AML-193 (cell line): ENCODE data around the gene PRX.
"Not testable (repeated sequence)": the region's sequence is repeated elsewhere in the genome, so short reads cannot be mapped to it uniquely, and the experiment has no call there.

Source experiments
- DNase-seq, 2 experiments: peaks; one replicate each; lab custom pipeline; 2025; lab: John Stamatoyannopoulos, UW

Gene PRX

DNA sequence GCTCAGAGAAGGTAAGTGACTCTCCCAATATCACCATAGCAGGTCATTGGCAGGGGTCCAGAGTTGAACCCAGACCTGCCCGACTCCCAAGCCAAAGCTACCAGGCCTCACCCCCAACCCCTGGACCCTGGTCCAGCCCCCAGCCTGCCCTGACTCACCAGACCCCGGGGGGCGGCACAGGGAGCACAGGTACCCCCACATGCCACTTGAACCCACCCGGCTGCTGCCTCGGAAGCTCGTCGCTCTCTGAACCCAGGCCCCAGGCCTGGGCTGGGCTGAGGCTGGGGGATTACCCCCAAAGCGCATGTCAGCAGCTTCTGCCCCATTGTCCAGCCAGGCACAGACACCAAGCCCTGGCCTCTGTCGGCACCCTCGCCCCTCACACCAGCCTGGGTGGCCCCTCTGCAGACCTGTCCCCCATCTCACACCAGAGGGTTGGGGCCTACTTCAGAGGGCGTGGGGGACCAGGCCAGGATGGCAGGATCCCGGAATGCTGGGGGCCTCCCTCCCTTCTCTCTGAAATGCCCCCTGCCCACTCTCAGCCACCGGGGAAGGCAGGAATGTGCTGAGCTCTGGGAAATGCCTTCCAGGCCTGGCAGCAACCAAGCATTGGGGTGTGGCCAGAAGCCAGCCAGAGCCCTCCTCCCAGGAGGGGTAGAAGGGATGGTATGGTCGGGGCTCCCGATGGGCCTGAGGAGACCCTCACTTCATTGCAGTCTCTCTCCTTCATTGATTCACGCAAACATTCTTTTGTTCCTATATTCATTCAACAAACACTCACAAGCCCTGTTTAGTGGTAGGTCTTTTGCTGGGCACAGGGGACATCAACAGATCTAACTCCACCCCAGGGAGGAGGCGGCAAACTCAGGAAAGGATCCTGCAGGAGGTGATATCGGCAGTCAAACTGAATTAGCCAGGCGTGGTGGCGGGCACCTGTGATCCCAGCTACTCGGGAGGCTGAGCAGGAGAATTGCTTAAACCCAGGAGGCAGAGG, 1.7 kb upstream of the PRX start:
- no peak for DNase-seq

- DNase-seq: no peak
Observed at GRCh38 chr19:40412866-40413265, 312 bp downstream of the PRX start.

DNA sequence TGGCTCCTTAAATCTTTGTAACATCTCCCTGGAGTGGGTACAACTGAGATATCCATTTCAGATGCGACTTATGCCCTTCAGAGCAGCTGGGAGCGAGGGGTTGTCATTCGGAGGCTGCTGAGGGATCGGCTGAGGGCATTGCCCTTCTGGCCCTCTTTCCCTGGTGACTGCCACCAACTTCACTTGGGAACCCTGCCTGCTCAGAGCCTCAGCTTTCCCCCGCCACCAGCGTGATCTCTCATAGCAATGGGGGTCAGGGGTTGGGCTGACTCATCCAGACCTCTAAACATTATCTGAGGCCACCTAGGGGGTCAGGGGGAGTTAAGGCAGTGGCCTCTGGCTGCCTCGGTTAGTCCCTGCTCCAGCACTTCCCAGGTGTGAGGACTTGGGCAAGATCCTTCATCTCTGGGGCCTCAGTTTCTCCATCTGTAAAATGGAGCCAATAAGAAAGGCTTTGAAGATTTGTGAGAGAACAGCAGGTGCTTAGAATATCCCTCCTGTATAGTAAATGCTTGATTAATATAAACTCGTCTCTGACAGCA, 1.1 kb downstream of the PRX start:
- DNase-seq: no peak

GRCh38 chr19:40411125-40411842, 1.9 kb downstream of the PRX start:
- no peak for DNase-seq

DNA sequence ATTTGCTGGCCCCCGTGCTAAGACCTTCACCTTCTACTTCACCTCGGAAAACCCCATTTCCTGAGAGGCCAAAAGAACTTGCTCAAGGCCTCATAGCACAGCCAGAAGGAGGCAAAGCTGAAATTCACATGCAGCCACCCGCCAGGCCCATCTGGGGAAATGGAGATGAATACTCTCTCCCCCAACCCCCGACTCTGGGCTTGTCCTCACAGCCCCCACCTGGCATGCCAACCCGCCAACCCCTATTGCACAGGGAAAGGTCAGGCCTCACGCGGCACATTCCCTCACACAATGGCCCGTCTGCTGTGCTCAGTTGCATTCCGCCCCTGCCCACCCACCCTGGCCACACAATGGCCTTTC, 3.2 kb downstream of the PRX start:
- DNase-seq: no peak

GRCh38 chr19:40408598-40408925, 4.6 kb downstream of the PRX start:
- not testable (repeated sequence) for DNase-seq

DNA sequence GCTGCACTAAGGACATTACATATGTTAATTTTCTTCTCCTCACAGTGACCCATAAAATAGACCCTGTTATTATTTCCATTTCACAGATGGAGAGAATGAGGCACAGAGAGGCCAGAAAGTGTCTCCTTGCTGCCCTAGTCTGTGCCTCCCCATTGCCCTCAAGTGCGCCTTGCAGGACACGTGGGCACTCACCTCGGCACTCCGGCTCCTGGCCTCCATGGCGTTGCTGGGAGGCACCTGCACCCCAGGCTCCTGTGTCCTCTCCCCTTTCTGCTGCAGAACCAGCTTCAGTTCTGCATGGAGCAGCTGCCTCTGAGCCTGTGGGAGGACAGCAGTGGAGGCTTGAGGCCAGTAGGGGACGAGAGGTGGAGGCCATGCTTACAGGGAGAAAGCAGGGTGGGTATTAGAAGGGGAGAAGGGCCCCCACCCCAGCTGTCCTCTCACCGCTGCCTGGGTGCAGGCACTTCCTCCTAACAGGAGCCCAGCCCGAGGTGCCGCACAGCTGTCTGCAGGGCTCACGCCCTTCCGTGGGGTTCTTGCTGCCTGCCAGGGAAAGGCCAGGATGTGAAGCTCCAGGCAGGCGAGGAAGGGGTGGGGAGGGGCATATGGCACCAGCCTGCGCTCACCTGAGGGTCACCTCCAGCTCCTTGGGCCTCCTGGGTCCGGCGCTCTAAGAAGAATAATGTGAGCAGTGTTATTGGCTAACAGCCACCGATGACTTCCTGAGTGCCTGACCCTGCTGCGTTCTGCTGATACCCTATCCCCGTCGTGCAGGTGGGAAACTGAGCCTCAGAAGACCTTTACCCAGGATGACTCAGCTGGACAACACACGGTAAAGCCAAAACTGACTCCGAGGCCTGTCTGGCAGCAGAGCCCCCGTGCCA, 5.2 kb downstream of the PRX start:
- DNase-seq: no peak

DNA sequence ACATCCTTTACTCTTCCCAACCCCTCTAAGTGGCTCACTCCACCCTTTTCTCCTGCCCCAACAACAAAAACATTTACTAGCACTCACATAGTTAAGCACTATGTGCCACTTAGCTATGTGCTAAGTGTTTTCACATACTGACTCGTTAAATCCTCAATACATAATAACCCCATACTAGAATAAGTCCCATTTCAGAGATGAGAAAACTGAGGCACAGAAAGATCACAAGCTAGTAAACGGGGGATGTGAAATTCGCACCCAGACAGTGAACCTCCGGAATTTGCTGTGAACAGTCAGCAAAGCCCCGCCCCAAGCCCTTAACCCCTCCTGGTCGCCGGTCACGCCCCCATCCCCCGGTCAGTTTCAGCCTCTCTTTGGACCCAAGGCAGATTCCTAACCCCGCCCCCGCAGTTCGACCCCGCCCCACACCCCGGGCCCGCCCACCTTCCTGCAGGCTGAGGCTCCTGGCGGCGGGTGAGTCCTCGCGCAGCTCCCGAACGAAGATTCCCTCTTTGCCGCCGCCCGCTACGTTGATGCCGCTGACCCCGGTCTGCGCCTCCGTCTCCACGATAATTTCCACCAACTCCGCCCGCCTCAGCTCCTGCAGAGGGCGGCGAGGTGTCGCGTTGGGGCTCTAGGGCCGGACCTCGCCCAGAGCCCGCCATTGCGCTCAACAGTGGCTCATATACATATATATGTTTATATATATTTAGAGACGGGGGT, 9.8 kb downstream of the PRX start:
- DNase-seq: peak; percentile 69 to 74

GRCh38 chr19:40400559-40400958, 12.6 kb downstream of the PRX start:
- DNase-seq: no peak

GRCh38 chr19:40398417-40399131, 14.6 kb downstream of the PRX start:
- no peak for DNase-seq

- DNase-seq: no peak
Observed at GRCh38 chr19:40397568-40397906, 15.6 kb downstream of the PRX start.

GRCh38 chr19:40396886-40397567, 16.2 kb downstream of the PRX start:
- DNase-seq: no peak

GRCh38 chr19:40395956-40396355, 17.2 kb downstream of the PRX start:
- DNase-seq: no peak

DNA sequence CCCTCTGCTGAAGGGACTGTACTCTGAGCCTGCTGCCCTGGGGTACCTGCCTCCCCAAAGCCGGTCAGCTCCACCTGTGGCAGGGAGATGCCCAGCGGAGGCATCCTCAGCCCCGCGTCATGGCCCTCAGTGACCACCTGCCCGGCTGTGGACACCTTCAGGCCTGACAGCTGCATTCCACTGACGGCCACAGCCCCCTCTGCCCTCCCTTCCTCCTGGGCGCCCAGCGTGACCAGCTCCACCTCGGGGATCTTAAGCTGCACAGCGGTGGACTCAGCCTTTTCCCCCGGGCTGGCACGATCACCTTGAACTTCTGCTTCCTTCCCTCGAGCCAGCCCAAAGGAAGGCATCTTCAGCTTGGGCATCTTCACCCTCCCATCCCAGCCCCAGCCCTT, 18.4 kb downstream of the PRX start:
- DNase-seq: no peak

DNA sequence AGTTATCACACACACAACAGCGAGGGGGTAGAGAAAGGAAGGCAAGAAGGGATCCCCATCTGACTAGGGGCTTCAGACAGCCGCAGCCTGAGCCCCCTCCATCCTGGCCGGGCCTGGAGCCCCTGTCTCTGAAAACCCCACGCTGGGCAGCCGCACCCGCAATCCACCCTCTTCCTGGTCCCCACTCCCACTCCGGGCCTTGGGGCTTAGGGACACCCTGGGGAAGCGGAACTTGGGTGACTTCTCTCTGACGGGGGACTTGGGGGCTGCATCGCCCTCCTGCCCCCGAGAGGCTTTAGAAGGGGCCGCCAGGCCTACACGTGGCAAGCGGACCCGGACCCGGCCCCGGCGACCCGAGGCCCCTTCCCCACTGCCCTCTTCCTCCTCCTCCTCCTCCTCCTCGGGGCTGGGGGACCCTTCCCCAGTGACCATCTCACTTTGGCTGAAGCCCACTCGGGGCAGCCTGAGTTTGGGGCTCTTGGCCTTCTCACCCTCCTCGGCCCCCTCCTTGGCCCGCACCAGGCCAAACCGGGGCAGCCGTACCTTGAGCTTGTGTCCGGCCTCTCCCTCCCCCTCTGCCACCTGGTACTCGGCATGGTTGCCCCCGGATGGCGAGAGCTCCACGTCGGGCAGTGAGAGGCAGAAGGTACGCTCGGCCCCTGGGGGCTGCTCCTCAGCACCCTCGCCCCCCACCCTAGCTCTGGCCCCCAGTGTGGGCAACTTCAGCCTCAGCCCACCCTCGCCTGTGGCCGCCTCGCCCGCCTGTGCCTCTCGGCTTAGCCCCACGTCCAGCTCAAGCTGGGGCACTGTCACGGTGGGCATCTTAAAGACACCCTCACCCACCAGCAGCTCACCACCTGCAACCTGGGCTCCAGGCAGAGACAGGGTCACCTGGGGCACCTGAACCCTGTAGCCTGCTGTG, 19.0 kb downstream of the PRX start:
- no peak for DNase-seq

DNA sequence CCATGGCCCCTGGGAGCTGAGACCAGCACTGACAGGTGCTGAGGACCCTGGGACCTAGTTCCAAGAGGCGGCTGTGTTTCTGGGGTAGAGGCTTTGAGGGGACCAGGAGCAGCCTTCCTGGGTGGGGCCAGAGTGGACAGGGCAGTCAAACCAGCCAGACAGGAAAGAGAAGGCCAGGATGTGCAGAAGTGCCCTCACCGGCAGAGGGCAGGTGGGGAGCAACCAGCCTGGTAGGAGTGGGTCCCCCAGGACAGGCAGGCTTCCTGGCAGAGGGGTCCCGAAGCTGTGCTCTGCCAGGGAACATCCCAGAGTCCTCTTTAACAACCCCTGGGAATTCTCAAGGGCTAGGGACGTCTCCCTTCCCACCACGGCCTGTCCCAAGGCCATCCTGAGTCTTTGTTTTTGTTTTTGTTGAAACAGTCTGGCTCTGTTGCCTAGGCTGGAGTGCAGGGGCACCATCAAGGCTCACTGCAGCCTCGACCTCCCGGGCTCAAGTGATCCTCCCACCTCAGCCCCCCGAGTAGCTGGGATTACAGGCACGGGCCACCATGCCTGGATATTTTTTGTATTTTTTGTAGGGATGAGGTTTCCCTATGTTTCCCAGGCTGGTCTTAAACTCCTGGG, 20.2 kb downstream of the PRX start:
- no peak for DNase-seq

DNA sequence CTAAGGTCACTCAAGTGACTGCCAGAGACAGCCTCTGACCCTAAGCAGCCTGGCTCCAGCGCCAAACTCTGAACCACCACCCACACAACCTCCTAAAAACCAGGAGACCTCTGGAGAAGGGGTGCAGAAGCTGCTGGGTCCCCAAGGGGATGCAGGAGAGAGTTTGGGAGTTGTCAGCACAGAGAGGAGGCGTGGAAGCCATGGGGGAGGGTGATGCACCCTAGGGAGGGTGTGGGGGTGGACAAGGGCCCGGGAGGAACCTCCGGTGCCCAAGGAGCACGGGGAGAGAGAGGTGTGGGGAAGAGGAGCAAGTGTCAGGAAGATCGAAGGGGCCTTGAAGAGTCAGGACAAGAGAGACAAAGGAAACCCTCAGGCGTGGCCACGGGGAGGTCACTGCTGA, 21.1 kb downstream of the PRX start:
- no peak for DNase-seq

DNA sequence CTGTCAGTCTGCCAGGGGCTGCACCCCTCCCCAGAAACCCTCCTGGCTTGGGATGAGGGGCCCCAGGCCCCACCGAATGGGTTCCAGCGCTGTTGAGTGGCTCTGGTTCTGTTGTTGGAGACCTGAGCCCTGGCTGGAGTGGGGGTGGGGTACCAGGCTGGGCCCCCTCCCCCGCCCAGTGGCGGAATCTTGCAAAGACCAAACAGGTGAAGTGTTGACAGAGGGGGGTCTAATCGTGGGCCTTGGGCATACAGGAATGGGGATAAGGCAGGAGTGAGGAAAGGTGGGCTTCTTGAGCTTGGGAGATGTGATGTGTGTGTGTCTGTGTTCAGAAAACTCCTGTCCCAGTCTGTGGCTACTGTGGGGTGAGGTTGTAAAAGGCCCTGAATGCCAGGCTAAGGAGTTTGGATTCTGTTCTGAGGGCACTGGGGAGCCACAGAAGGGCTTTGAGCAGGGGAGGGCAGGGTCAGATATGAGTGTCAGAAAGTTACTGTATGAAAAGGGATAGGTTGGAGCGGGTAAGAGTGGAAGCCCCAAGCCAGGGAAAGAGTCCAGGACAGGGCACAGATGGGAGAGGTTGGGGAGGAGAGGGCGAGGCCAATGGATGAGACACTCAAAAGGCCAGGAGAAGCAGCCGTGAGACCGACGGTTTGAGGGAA, 23.0 kb downstream of the PRX start, which contains the start of gene HIPK4:
Gene HIPK4, minus strand, starts transcription at position 98 of the 659 bp plus-strand sequence. CDS start 279 bp downstream, outside the sequence.
- DNase-seq: no peak
